Left renal pelvis (tissue), 4 donors: Measurements from ENCODE around the gene OXCT2. TPM values are rescaled to one million over a fixed set of nuclear protein-coding genes. Genes with fewer than 3 reads are reported as not detected.
"Not testable (repeated sequence)": the region's sequence is repeated elsewhere in the genome, so short reads cannot be mapped to it uniquely, and the experiment has no call there.

Source experiments
- DNase-seq, 4 donors: peaks; one replicate each; pipeline ENCODE4 v3.0.0-alpha.2; 2013; ENCODE audit warnings: low read depth in 4 of 4, low spot score in 3 of 4
- polyA plus RNA-seq, 4 donors: library from polyadenylated mRNA; unstranded; fragments of 120-200 nt; gene quantifications; one replicate each; pipeline ENCODE4 v1.2.1, GENCODE V29; 2013; ENCODE audit not compliant: insufficient read length in 4 of 4

Gene OXCT2
- under 1 TPM; 0.14 to 0.68 (median 0.22) TPM for polyA plus RNA-seq

DNA sequence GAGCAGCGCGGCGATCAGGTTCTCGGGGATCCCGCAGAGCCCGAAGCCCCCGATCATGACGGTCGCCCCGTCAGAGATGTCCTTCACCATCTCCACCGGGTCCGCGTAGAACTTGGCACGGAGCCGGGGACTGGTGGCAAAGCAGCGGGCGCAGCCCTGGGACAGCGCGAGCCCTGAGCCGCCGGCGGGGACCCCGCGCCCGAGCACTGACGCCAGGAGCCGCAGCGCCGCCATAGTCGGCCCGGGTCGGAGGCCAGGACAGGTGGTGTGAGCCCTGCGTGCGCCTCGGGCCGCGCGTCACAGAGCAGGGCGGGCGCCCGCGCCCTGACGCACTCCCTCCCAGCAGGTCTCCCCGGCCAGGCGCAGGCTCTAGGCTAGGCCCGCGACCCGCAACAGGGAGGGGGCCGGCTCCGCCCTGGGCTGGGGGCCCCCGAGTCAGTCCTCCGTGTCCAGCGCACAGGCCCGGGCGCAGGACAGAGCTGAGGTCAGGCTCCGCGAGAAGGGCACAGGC, at the start of gene OXCT2:
OXCT2 (minus strand) TSS at position 327 of the 511 bp plus-strand sequence; CDS start at position 234, 93 bp downstream.
- not testable (repeated sequence) for DNase-seq

DNA sequence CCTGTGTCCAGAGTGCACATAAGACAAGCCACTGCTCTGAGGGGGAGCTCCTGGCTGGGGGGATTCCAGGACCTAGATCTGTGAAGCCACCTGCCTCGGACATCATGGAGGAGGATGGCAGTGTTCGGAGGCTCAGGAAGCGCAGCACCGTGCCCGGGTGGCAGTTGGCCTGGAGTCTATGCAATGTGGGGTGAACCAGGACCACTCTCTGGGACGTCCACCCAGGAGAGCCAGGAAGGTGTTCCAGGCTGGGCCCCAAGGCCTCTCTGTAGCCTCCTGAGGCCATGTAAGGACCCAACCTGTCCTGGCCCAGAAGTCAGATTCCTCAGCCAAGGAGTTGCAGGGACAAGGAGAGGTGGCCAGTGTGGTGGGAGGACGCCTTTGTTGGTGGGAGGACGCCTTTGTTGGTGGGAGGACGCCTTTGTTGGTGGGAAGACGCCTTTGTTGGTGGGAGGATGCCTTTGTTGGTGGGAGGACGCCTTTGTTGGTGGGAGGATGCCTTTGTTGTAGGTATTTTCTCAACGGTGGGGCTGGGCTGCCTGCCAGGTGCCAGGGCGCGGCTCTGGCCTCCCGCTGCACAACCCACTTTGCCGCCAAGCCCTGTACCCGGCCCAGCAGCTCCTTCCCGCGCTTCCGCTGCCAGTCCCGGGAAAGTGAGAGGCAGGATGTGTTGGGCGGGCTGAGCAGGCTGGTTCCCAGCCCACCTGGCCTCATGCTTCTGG, 48.1 kb upstream of the OXCT2 start:
- DNase-seq, result no peak

DNA sequence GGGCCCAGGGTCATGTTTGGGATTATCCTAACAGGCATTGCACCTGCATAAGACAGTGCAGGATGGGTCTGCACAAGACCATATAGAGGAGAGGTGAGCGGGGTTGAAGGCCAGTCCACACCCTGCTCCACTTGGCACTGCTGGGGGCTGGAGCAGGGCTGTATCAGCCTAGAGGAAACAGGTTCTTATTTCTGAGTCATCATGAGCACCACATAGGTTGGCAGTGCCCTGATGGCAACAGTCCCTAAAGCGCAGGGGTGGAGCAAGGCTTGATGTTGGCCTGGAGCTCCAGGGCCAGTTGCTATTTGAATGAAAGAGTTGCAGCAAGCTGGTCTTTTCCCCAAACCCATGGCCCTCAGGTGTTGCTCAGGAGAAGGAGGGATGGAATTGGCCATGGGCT, 47.3 kb upstream of the OXCT2 start:
- no peak for DNase-seq

DNA sequence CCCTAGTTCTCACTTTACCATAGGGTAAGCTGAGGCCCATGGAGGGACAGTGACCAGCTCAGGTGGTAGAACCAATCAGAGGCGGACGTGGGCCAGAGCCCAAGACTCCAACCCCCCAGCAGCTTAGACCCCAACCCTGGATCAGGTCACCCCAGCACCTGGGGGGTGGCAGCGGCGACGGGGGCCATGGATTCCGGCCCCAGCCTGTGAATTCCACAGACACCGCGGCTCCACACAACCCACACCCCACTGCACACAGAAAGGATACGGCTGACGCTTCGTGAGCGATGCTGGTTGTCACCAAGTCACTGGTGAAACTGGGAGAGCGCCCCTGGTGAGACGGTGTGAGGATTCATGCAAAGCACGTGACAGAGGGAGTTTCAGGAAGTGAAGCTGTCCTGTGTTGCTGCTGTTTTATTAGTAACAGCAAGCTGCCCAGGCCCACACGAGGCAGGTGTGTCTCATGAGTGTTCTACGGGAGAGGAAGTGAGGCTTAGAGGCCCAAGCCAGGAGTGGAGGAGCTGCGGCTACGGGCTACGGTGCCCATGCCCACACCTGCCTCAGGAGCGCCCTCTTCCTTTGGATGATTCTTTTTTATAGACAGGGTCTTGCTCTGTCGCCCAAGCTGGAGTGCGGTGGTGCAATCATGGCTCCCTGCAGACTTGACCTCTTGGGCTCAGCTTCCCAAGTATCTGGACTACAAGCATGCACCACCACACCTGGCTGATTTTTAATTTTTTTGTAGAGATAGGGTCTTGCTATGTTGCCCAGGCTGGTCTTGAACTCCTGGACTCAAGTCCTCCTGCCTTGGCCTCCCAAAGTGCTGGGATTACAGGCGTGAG, 46.2 kb upstream of the OXCT2 start:
- peak in 1 of 4 donors; percentile 16 for DNase-seq

DNA sequence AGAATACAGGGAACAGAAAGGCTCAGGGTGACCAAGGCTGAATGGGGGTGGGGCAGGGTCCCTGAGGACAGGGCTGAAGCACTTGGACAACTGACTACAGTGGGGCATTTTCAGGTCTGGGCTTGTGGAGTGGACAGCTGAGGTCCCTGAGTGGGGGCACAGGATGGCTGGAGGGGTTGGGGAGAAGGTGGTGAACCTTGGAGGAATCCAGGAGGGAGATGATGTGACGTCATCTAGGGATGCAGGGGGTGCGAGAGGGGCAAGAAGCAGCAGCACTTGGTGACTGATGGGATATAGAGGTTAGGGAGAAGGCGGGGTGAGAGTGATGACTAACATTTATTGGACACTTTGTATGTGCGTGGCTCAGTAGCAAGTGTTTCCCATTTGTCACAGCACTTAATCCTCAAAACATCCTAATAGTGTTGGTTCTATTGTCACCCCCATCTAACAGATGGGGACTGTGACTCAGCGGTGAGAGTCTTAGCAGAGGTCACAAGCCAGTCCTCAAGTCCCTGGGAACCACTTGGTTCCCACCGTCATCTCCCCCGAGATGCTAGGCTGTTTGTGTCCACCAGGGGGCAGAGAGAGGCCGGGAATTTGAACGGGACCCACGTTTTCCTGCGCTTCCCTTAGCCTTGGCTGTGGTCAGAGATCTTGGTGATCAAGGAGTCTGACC, 45.4 kb upstream of the OXCT2 start:
- DNase-seq, result peak in 3 of 4 donors; percentile 42 to 53 (median 49)

DNA sequence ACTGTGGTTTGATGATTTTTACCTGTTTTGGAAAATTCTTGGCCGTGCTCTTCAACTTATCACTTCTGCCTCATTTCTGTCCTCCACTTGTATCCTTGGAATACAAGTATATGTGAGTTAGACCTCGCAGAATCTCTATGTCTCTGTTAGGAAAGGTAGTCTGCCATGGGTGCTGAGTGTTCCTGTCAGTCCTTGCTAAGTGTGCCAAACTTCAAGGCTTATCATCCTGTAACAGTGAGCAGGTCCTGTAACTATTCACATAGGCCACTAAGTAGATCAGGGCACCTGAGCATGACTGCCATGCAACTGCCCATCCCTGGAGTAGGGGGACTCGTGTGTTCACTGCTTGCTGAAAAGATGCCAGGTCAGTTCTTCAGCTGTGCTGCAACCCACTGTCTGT, 41.8 kb upstream of the OXCT2 start:
- no peak for DNase-seq

DNA sequence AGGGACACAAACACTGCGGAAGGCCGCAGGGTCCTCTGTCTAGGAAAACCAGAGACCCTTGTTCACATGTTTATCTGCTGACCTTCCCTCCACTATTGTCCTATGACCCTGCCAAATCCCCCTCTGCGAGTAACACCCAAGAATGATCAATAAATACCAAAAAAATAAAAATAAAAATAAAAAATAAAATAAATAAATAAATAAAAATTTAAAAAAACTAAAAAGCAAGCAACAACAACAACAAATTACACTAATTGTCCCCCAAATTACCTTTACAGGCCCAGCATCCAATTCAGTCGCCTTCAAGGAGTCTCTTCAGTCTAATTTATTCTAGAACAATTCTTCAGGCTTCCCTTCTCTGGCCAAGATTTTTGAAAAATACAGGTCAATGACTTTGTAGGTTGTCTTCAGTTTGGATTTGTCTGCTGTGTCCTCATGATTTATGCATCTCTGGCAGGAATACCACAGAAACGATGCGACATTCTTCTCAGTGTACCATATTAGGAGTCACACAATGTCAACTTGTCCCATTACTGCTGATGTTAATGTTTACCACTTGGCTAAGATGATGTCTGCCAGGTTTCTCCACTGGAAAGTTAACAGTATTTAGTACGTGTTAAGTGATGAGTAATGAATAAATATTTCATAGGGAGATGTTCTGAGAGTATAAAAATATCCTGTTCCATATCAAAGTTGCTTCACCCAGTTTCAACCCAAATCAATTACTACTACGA, 37.8 kb upstream of the OXCT2 start:
- no peak for DNase-seq

DNA sequence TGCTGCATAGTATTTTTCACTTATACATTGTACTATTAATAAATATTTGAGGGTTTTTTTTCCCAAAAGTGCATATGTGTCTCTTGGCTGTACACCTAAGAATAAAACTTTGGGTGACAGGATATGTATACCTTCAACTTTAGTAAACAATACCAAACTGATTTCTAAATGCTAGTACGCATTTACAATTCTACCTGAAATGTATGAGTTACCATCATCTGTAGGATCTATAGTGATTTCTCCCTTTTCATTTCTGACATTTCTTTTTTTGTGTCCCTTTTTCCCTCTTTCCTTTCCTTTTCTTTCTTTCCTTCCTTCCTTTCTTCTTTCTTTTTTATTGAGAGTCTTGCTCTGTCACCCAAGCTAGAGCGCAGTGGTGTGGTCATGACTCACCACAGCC, 34.2 kb upstream of the OXCT2 start:
- no peak for DNase-seq

DNA sequence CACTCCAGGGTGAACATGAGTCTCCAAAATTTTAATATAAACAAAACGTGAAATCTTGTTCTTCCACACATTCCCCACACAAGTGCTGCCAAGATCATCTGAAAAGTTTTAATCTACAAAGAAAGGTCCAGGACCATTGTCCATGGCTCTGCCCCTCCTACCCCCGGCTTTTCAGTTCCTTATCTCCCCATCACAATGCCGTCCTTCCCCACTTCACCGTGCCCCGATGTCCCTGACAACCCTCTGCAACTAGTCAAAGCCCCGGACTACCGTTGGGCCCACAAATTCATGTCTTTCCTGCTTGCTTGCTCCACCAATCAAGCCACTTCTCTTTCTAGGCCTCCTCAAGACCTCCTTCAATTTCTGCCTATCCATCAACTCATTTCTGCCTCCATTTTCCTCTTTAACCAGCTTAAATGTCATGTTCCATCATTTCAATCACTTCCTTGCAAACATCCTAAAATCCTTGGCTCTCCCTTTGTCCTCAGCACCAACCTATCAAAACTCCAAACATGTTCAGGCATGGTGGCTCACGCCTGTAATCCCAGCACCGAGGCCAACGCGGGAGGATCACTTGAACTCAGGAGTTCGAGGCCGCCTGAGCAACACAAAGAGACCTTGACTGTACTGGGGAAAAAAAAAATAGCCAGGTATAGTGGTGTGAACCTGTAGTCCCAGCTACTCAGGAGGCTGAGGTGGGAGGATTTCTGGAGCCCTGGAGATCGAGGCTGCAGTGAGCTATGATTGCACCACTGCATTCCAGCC, 31.5 kb upstream of the OXCT2 start:
- no peak for DNase-seq

DNA sequence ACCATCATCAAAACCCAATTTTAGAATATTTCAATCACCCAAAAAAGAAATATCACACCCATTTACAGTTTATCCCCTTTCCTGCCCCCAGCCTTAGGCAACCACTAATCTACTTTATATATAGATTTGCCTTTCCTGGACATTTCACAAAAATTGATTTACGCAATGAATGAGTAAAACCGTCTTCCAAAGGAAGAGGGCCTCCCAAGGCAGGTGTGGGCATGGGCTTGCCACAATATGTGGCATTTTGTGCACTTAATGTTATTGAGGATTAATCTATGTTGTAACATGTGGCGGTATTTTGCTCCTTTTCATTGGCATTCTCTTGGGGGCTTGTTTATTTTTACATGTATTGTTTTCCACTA, 29.3 kb upstream of the OXCT2 start:
- no peak for DNase-seq

DNA sequence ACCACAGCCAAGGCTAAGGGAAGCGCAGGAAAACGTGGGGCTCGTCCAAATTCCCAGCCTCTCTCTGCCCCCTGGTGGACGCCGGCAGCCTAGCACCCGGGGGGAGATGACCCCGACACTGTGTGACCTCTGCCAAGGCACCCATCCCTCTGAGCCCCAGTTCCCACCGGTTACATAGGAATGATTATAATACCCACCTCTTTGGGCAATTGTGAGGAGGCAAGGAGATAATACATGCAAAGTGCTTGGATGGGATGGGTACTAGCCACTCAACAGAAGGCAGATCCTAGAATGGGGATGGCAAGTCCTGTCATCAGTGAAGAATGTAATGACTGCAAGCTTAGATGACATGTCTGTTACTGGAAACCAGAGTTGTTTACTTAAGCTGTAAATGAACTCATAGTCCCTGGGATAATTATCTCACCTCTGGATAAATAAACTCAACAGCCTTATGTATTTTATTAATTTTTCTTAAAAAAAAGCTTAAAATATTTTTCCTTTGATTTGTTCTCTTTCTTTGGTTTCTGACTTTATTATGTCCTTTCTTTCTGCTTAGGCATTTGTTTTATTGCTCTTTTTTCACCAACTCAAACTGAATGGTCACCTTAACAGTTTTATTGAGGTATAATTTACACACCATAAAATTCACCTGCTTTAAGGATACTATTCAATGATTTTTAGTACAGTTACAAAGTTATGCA, 28.8 kb upstream of the OXCT2 start:
- peak in 1 of 4 donors; percentile 22 for DNase-seq

DNA sequence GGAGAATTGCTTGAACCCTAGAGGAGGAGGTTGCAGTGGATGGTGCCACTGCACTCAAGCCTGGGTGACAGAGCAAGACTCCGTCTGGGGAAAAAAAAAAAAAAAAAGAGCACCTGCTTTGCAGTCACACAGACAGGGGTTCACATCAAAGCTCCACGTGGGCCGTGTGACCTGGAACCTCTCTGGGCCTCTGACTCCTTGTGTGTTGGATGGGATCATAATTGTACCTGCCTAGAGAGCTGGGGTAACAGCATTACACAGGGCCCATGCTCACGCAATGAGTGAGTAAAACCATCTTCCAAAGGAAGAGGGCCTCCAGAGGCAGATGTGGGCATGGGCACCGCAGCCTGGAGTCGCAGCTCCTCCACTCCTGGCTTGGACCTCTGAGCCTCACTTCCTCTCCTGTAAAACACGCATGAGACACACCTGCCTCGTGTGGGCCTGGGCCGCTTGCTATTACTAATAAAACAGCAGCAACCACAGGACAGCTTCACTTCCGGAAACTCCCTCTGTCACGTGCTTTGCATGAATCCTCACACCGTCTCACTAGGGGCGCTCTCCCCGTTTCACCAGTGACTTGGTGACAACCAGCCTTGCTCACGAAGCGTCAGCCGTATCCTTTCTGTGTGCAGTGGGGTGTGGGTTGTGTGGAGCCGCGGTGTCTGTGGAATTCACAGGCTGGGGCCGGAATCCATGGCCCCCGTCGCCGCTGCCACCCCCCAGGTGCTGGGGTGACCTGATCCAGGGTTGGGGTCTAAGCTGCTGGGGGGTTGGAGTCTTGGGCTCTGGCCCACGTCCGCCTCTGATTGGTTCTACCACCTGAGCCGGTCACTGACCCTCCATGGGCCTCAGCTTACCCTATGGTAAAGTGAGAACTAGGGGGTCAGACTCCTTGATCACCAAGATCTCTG, 28.0 kb upstream of the OXCT2 start:
- DNase-seq, result peak in 2 of 4 donors; percentile 33 to 44

DNA sequence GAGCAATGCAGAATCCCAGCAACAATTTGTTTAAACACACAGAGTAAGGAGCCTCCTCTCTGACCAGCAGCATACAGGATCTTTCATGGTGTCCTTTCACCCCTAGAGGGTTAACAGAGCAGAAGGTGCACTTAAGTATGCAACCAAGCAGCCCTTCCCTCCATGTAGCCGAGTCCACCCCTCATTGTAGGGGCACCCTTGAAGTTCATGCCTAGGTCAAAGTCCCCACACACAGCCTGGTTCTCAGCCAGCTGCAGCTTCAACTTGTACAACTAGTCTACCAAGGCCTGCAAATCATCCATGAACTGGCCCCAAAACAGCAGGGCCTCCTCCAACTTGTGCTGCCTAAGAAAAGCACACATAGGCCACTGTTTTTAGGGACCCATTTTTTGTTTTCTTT, 24.5 kb upstream of the OXCT2 start:
- DNase-seq, result no peak

DNA sequence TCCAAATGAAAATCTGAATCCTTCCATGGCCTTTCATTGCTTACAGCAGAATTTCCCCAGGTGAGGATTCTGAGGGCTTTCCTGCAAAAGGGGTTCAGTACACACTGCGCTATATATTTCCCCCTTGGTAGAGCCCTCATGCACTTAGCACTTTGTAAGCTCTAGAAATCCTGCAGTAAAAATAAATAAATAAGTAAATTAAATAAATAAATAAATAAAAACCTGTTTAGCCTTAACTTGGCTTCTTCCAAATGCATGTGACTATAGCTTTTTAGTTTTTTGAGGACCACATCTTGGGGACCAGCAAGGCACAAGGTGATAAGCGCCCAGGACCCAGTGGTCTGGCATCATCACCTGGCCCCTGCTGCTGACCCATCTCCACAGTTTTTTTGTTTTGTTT, 20.7 kb upstream of the OXCT2 start:
- no peak for DNase-seq

DNA sequence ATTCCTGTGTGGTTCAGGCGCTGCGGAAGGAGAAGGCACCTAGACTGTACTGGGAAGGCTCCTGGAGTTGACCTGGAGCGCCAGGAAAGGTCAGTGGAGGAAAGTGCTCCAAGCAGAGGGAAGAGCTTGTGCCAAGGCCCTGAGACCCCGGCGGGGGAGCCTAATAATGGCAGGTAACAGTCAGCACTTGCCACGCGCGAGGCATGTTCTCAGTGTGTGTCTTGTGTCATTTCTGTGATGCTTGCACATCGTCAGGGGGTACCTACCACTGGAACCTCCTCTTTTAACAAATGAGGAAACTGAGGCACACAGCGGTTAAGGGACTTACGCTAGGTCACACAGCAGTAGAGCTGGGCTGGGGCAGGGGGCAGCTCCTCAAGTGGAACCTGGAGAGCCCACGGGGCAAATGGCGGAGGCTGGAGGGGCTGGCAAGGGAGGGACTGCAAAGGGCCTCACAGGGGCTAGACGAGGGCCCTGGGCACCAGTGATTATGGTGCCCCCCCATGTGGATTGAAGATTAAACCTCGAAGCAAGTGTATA, 18.5 kb upstream of the OXCT2 start:
- DNase-seq, result no peak

DNA sequence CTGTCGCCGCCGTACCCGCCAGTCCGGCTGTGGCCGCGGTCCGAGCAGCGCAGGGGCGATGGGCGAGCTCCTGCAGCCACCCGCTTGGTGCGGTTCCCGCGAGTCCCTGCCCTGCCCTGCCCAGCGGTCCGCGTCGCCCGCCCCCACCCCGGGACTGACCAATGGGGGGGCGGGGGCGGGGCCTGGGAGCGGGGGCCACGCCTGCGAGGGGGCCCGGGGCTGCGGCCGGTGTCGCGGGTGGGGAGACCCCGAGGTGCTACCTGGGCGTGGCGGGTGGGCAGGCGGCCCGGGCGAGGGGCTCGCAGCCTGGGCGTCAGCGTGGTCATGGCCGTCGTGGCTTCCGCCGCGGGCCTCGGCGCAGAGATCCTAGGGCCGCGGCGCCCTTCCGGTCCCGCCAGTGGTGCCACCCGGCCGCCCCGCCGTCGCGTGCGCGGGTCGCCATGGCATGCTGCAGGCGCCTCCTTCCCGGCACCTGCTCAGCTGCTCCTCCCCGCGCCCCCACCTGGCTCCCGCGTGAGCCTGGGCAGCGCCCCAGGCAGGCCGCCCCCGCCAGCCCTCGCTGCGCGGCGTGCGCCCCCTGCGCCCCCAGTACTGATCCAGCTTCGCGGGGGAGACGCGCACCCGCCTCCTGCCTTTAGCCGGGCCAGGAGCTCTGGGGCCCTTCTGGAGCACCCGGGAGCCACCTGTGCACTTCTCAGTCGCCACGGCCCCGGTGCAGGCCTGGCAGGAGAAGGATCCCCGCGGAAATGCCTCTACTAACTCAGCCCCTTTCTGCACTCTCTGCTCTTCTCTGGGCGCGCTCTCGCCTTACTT, 17.8 kb upstream of the OXCT2 start, which contains the start of gene BMP8B:
BMP8B (minus strand) TSS at position 108 of the 813 bp plus-strand sequence. CDS start 380 bp downstream, outside the sequence.
- no peak for DNase-seq

DNA sequence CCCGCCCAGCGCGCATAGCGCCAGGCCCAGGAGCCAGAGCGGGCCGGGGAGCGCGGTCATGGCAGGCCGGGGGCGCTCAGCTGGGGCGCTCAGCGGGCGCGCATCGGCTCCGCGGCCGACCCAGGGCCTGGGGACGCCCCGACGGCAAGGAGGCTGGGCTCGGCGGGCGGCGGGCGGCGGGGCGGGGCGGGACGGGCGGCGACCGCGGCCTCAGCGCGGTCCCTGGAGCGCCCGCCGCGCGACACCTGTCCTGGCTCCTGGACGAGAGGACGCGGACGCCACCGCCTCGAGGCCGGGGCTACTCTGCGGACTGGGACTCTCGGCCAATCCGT, 17.2 kb upstream of the OXCT2 start:
- DNase-seq, result no peak
